Duodenal mucosa (tissue), 2 donors: ENCODE results near the gene C1orf115.
A peak's percentile ranks its signal among the peaks of the same experiment; 100 is the strongest.

Experiments
- H3K27ac ChIP-seq: one replicate; pipeline ENCODE4 v1.7.0; 2013; ENCODE audit warnings: low read depth, low read length
- H3K27me3 ChIP-seq, 2 donors: one replicate each; pipeline ENCODE4 v1.7.0; 2013; ENCODE audit warnings: low read length in 2 of 2, control low read depth in 1 of 2; ENCODE audit not compliant: insufficient read depth in 2 of 2, control insufficient read depth in 1 of 2
- H3K36me3 ChIP-seq, 2 donors: one replicate each; pipeline ENCODE4 v1.7.0; 2013; ENCODE audit warnings: low read length in 2 of 2, control low read depth in 1 of 2; ENCODE audit not compliant: insufficient read depth in 2 of 2, control insufficient read depth in 1 of 2
- H3K4me1 ChIP-seq, 2 donors: one replicate each; pipeline ENCODE4 v1.7.0; 2013; ENCODE audit warnings: low read length in 2 of 2, control low read depth in 1 of 2; ENCODE audit not compliant: insufficient read depth in 2 of 2, control insufficient read depth in 1 of 2
- H3K4me3 ChIP-seq, 2 donors: one replicate each; pipeline ENCODE4 v1.7.0; 2013; ENCODE audit warnings: low read length in 2 of 2, low read depth in 1 of 2
- H3K9ac ChIP-seq, 2 donors: one replicate each; pipeline ENCODE4 v1.7.0; 2013; ENCODE audit warnings: low read length in 2 of 2, low read depth in 1 of 2
- H3K9me3 ChIP-seq, 2 donors: one replicate each; pipeline ENCODE4 v1.7.0; 2013; ENCODE audit warnings: low read length in 2 of 2, control low read depth in 1 of 2; ENCODE audit not compliant: control insufficient read depth in 1 of 2

The C1orf115 gene

DNA sequence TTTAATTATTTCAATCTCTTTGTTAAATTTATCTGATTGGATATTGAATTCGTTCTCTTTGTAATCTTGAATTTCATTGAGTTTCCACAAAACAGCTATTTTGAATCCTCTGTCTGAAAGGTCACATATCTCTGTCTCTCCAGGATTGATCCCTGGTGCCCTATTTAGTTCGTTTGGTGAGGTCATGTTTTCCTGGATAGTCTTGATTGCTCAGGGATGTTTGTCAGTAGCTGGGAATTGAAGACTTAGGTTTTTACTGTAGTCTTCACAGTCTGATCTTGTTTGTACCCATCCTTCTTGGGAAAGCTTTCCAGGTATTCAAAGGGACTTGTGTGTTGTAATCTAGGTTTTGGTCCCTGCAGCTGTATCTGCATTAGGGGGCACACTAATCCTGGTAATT is 51.2 kb downstream of the C1orf115 start:
- Histone ChIP-seq H3K36me3 (no peaks in the 10 kb centered on the region), H3K27ac (no peak overlapping the region), H3K9me3 (no peaks in the 10 kb centered on the region), H3K4me3 (no peak overlapping the region), H3K4me1 (peaks cover 0 to 3% of the 10 kb centered on the region in 2 donors), H3K27me3 (no peaks in the 10 kb centered on the region), H3K9ac (no peak overlapping the region)

- Histone ChIP-seq H3K4me1 (peaks cover under 1 to 7% of the 10 kb centered on the region in 2 donors), H3K27ac (no peak overlapping the region), H3K36me3 (no peaks in the 10 kb centered on the region)
Measured at GRCh38 chr1:220741825-220742224, 51.7 kb downstream of the C1orf115 start.

DNA sequence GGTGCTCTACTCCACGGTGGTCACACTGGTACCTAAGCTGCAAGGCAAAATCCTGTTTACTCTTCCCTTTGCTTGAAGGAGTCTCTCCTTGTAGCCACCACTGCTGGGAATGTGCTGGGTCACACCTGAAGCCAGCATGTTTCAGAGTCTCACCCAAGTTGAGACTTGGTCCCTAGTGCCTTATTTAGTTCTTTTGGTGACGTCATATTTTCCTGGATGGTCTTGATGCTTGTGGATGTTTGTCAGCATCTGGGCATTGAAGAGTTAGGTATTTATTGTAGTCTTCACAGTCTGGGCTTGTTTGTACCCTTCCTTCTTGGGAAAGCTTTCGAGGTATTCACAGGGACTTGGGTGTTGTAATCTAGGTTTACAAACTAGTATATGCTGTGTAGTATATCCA is 52.4 kb downstream of the C1orf115 start:
- Histone ChIP-seq H3K9ac (no peak overlapping the region), H3K4me3 (no peak overlapping the region), H3K4me1 (peaks cover 7 to 13% of the 10 kb centered on the region in 2 donors), H3K36me3 (no peaks in the 10 kb centered on the region), H3K9me3 (no peaks in the 10 kb centered on the region), H3K27me3 (no peaks in the 10 kb centered on the region), H3K27ac (no peak overlapping the region)

More at GRCh38 chr1:220741825-220742224, 51.7 kb downstream of the C1orf115 start:
- H3K4me3 ChIP-seq, result no peak overlapping the region
- H3K27me3 ChIP-seq, result no peaks in the 10 kb centered on the region
- H3K9ac ChIP-seq, result no peak overlapping the region
- H3K9me3 ChIP-seq, result no peaks in the 10 kb centered on the region

DNA sequence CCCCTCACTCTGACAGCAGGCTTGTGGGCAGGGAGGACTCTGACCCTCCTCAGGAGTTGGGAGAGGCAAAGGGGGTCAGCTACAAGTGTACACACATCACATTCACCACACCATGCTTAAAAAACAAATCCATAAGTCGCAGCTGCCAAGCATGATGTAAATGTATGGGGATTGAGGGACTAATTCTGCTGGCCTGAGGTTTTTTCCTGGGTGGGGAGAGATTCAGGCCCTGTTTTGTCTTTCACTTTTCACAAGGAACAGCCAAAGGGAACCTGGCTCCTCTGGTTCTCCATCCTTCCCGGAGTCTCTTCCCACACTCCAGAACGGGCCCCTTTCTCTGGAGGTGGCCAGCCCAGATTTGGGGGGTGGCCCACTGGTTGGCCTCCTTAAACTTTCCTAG is 56.7 kb downstream of the C1orf115 start:
- Histone ChIP-seq H3K9me3 (no peaks in the 10 kb centered on the region), H3K9ac (no peak overlapping the region), H3K36me3 (no peaks in the 10 kb centered on the region), H3K4me3 (no peak overlapping the region), H3K27ac (no peak overlapping the region), H3K4me1 (peaks cover 31 to 36% of the 10 kb centered on the region in 2 donors), H3K27me3 (no peaks in the 10 kb centered on the region)

DNA sequence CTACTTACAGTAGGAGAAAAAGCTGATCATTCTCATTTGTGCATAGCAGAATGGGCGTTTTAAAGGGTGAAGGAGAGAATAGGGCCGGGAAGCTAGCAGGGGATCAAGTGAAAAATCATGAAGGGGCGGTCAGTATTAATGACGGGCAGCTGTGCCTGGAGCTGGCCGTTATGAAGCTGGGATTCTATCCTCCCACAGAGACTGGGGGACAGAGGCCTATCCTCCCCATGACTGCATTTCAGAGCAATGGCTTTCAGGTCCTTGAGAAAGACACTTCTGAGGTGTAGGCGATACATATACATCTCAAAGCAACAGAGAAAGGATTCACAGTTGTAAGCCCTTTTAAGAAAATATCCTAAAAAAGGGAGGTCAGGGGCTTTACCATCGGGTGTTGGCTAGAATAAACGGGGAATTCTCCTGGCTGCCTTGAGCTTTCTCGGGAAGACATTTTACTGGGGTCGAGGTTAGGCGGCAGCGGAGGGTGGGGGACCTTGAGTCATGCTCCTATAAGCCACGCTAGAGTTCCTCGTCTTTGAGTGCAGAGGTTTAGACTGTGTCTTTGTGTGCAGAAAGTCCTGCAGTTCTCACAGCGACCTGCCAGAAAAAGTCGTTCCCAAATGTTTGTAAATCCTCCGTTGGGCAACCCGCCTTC is 57.4 kb downstream of the C1orf115 start:
- Histone ChIP-seq H3K9ac (peak overlapping the region; percentile 67 to 87), H3K4me3 (peak overlapping the region; percentile 70 to 91), H3K4me1 (peaks cover 36 to 41% of the 10 kb centered on the region in 2 donors), H3K9me3 (no peaks in the 10 kb centered on the region), H3K27ac (no peak overlapping the region), H3K36me3 (no peaks in the 10 kb centered on the region), H3K27me3 (no peaks in the 10 kb centered on the region)

GRCh38 chr1:220748089-220748934 is 58.1 kb downstream of the C1orf115 start, which contains the start of gene MTARC2:
MTARC2 (plus strand) TSS chr1:220748322; CDS start chr1:220748532, 210 bp downstream.
- Histone ChIP-seq H3K27ac (peak within 1 kb of the TSS; percentile 75), H3K4me1 (peaks cover 36 to 41% of the 10 kb centered on the region in 2 donors), H3K9ac (peak within 1 kb of the TSS; percentile 67 to 87), H3K4me3 (peak within 1 kb of the TSS; percentile 70 to 91), H3K9me3 (no peaks in the 10 kb centered on the region), H3K36me3 (no peaks in the 10 kb centered on the region), H3K27me3 (no peaks in the 10 kb centered on the region)
